Measurements from ENCODE around the gene WDR20. TPM values are rescaled to one million over a fixed set of nuclear protein-coding genes. Genes with fewer than 3 reads are reported as not detected.

The WDR20 gene
- total and polyA plus RNA-seq, 2 of the 8 experiments (the other 6 are each of a cell fraction or from before 2014, with no cell fraction given) = 11.2 to 26.7 TPM

GRCh38 chr14:102208741-102209140 lies 69.0 kb downstream of the WDR20 start:
- Histone ChIP-seq H2BK5ac (ENCODE audit: low read depth, low read length) (no peak overlapping the region), H3K79me1 (ENCODE audit: low read depth, low read length) (no peaks in the 10 kb centered on the region; the same call in none of the 2 replicates), H3K27me3 (replicated peaks in 1 of 4; ENCODE audit: control insufficient read depth in 3 of 4, extremely low read depth in 1 of 4, insufficient read depth in 3 of 4, low read length in 3 of 4) (no peaks in the 10 kb centered on the region), H2BK120ac (replicated peaks; ENCODE audit: low read depth, low read length) (no peak overlapping the region), H2AK5ac (ENCODE audit: low read depth, low read length) (no peak overlapping the region), H2BK20ac (ENCODE audit: low read length) (no peak overlapping the region), H3K23me2 (ENCODE audit: low read depth, low read length) (no peaks in the 10 kb centered on the region), H3K9me3 (ENCODE audit: insufficient read depth in 2 of 2, low read depth in 1 of 2, low read length in 1 of 2) (no peaks in the 10 kb centered on the region), H2BK15ac (ENCODE audit: low read length) (no peak overlapping the region), H4K5ac (ENCODE audit: insufficient read length, low read depth, low read length) (no peak overlapping the region), H3K4ac (replicated peaks; ENCODE audit: insufficient read length, low read depth, low read length) (no peak overlapping the region), H3K18ac (ENCODE audit: extremely low read depth, low read length) (no peak overlapping the region), H3K23ac (ENCODE audit: insufficient read length) (no peak overlapping the region), H3K9ac (replicated peaks in 1 of 4; ENCODE audit: extremely low read depth in 1 of 4, low read depth in 3 of 4, low read length in 3 of 4) (no peak overlapping the region), H3K79me2 (ENCODE audit: control insufficient read depth in 1 of 2, insufficient read depth in 2 of 2, low read length in 2 of 2) (peaks cover 0 to 5% of the 10 kb centered on the region in 2 experiments; a peak in 1 of 4 replicates), H4K20me1 (replicated peaks in 1 of 2; ENCODE audit: control insufficient read depth in 1 of 2, insufficient read depth in 2 of 2, low read length in 2 of 2) (peaks cover 0 to 12% of the 10 kb centered on the region in 2 experiments), H2AFZ (ENCODE audit: low read length) (no peak overlapping the region), H3K14ac (ENCODE audit: insufficient read length) (no peak overlapping the region), H3K4me3 (ENCODE audit: extremely low read depth in 1 of 4, insufficient read depth in 2 of 4, low read depth in 3 of 4, low read length in 4 of 4) (no peak overlapping the region), H3K27ac (ENCODE audit: low read depth, low read length) (no peak overlapping the region), H4K8ac (ENCODE audit: extremely low read depth, insufficient read depth, low read length) (no peak overlapping the region), H2BK12ac (ENCODE audit: low read depth, low read length) (no peak overlapping the region), H3K4me1 (replicated peaks in 1 of 4; ENCODE audit: control insufficient read depth in 3 of 4, insufficient read depth in 4 of 4, low read length in 3 of 4) (peaks cover 0 to 10% (median 0%) of the 10 kb centered on the region in 4 experiments; a peak in 2 of 7 replicates), H4K91ac (replicated peaks; ENCODE audit: insufficient read length, low read length) (no peak overlapping the region), H3K56ac (replicated peaks; ENCODE audit: insufficient read length, low read depth, low read length) (no peak overlapping the region), H3K36me3 (ENCODE audit: control insufficient read depth in 2 of 4, insufficient read depth in 4 of 4, low read length in 3 of 4) (peaks cover 0 to 6% (median 0%) of the 10 kb centered on the region in 4 experiments; a peak in 2 of 8 replicates), H3K4me2 (ENCODE audit: insufficient read depth in 1 of 2, low read depth in 2 of 2, low read length in 2 of 2) (no peak overlapping the region)
- DNase-seq (ENCODE audit: low read depth in 1 of 2, low spot score in 2 of 2) = no peak
- WGBS, 2 experiments (ENCODE audit: extremely low coverage in 1 of 2, insufficient coverage in 1 of 2, insufficient read length in 1 of 2, insufficient replicate concordance in 2 of 2, low coverage in 1 of 2, low lambda C conversion rate in 2 of 2, missing lambda C conversion rate in 1 of 2) = 97% methylated on average over 17 of the region's 17 CpGs; no CpG with 5 or more reads in 1 of the 2 experiments
- ChIA-PET POLR2A (ENCODE audit: partially characterized antibody) (interaction anchor here (0.6 kb wide), 1 partner anchor 117 kb away, joined by 3 read pairs; no protein-coding TSS in a partner anchor), CTCF (ENCODE audit: partially characterized antibody) (interaction anchor here (0.6 to 1.2 kb wide), 7 partner anchors 12 to 83 kb away, joined by 3 to 5 read pairs (median 3); no protein-coding TSS in a partner anchor)
- FAIRE-seq = no peak
- TF ChIP-seq SIRT6 (IDR thresholded peaks at IDR 0.05; ENCODE audit: low read length) = no peak
- TF ChIP-seq SIX5 (IDR thresholded peaks at IDR 0.05; ENCODE audit: low read depth, low read length) = no peak
- TF ChIP-seq GTF2F1 (IDR thresholded peaks at IDR 0.05; ENCODE audit: borderline replicate concordance, low read depth, low read length) = no peak
- no peak for TF ChIP-seq USF2 (IDR thresholded peaks at IDR 0.05; ENCODE audit: low read length)
- TF ChIP-seq SIN3A (conservative IDR thresholded peaks at IDR 0.05 in 1 of 2, IDR thresholded peaks at IDR 0.05 in 1 of 2; ENCODE audit: low read depth in 1 of 2, low read length in 2 of 2) = no peak
- TF ChIP-seq TBP (IDR thresholded peaks at IDR 0.05; ENCODE audit: low read depth, low read length) = no peak
- no peak for TF ChIP-seq CBX8 (IDR thresholded peaks at IDR 0.05; ENCODE audit: borderline replicate concordance, low read depth, low read length)
- TF ChIP-seq E2F6 (IDR thresholded peaks at IDR 0.05) = no peak
- TF ChIP-seq TAF1 (IDR thresholded peaks at IDR 0.05; ENCODE audit: low read depth, low read length) = no peak
- TF ChIP-seq CHD2 (IDR thresholded peaks at IDR 0.05; ENCODE audit: low read length) = no peak
- TF ChIP-seq CREB1 (IDR thresholded peaks at IDR 0.05) = no peak
- no peak for TF ChIP-seq TEAD4 (IDR thresholded peaks at IDR 0.05; ENCODE audit: low read depth, low read length)
- TF ChIP-seq JUN (IDR thresholded peaks at IDR 0.05; ENCODE audit: low read depth, low read length) = no peak
- no peak for TF ChIP-seq YY1 (IDR thresholded peaks at IDR 0.05; ENCODE audit: low read depth, low read length)
